Measurements from ENCODE around the gene ATG3.

ATG3 gene

GRCh38 chr3:112555535-112556170, 6.1 kb downstream of the ATG3 start:
- no peak for ATAC-seq
- TF ChIP-seq ZFP3 (CRISPR knock-in tag; IDR thresholded peaks at IDR 0.05) (no peak), POU6F1 (CRISPR knock-in tag; IDR thresholded peaks at IDR 0.05; ENCODE audit: borderline replicate concordance, low read depth) (no peak), ISL1 (CRISPR knock-in tag; IDR thresholded peaks at IDR 0.05) (no peak), ZNF70 (CRISPR knock-in tag; IDR thresholded peaks at IDR 0.05) (no peak), ZNF8 (CRISPR knock-in tag; IDR thresholded peaks at IDR 0.05) (no peak), RARB (CRISPR knock-in tag; IDR thresholded peaks at IDR 0.05) (no peak), ARNTL (CRISPR knock-in tag; IDR thresholded peaks at IDR 0.05; ENCODE audit: borderline replicate concordance, low read depth) (no peak), ZFP30 (CRISPR knock-in tag; IDR thresholded peaks at IDR 0.05) (no peak), TSHZ2 (CRISPR knock-in tag; IDR thresholded peaks at IDR 0.05) (no peak), GLIS3 (CRISPR knock-in tag; IDR thresholded peaks at IDR 0.05) (no peak), PATZ1 (CRISPR knock-in tag; IDR thresholded peaks at IDR 0.05; ENCODE audit: borderline replicate concordance) (no peak), CREB5 (CRISPR knock-in tag; IDR thresholded peaks at IDR 0.05; ENCODE audit: low read depth) (no peak), CSRNP3 (CRISPR knock-in tag; IDR thresholded peaks at IDR 0.05) (no peak), SNAI2 (CRISPR knock-in tag; IDR thresholded peaks at IDR 0.05) (no peak), BACH2 (CRISPR knock-in tag; IDR thresholded peaks at IDR 0.05; ENCODE audit: borderline replicate concordance) (no peak), ZNF565 (CRISPR knock-in tag; conservative IDR thresholded peaks at IDR 0.05; ENCODE audit: low read depth) (no peak), ESRRG (CRISPR knock-in tag; IDR thresholded peaks at IDR 0.05) (no peak), PPARA (CRISPR knock-in tag; IDR thresholded peaks at IDR 0.05; ENCODE audit: borderline replicate concordance) (no peak)

GRCh38 chr3:112550859-112551258, 10.9 kb downstream of the ATG3 start:
- no peak for ATAC-seq
- TF ChIP-seq CREB5 (CRISPR knock-in tag; IDR thresholded peaks at IDR 0.05; ENCODE audit: low read depth), result no peak
- TF ChIP-seq GLIS3 (CRISPR knock-in tag; IDR thresholded peaks at IDR 0.05), result no peak
- no peak for TF ChIP-seq ESRRG (CRISPR knock-in tag; IDR thresholded peaks at IDR 0.05)
- TF ChIP-seq PPARA (CRISPR knock-in tag; IDR thresholded peaks at IDR 0.05; ENCODE audit: borderline replicate concordance), result no peak
- TF ChIP-seq TSHZ2 (CRISPR knock-in tag; IDR thresholded peaks at IDR 0.05), result no peak
- TF ChIP-seq ZNF70 (CRISPR knock-in tag; IDR thresholded peaks at IDR 0.05), result no peak
- no peak for TF ChIP-seq RARB (CRISPR knock-in tag; IDR thresholded peaks at IDR 0.05)
- TF ChIP-seq ZFP3 (CRISPR knock-in tag; IDR thresholded peaks at IDR 0.05), result no peak
- TF ChIP-seq OSR1 (CRISPR knock-in tag; IDR thresholded peaks at IDR 0.05), result no peak
- no peak for TF ChIP-seq TOX (CRISPR knock-in tag; IDR thresholded peaks at IDR 0.05; ENCODE audit: borderline replicate concordance)
- no peak for TF ChIP-seq ZNF8 (CRISPR knock-in tag; IDR thresholded peaks at IDR 0.05)
- no peak for TF ChIP-seq CSRNP3 (CRISPR knock-in tag; IDR thresholded peaks at IDR 0.05)
- TF ChIP-seq ARNTL (CRISPR knock-in tag; IDR thresholded peaks at IDR 0.05; ENCODE audit: borderline replicate concordance, low read depth), result no peak
